GM19395 (cell line): Measurements from ENCODE around the gene PTK6.

Experiments used
- ATAC-seq: cut with Tn5 transposase; IDR thresholded peaks from one replicate; pipeline ENCODE4 v1.9.1; 2021; ENCODE audit warnings: mild to moderate bottlenecking, moderate library complexity; ENCODE audit not compliant: unreplicated experiment

Gene PTK6

DNA sequence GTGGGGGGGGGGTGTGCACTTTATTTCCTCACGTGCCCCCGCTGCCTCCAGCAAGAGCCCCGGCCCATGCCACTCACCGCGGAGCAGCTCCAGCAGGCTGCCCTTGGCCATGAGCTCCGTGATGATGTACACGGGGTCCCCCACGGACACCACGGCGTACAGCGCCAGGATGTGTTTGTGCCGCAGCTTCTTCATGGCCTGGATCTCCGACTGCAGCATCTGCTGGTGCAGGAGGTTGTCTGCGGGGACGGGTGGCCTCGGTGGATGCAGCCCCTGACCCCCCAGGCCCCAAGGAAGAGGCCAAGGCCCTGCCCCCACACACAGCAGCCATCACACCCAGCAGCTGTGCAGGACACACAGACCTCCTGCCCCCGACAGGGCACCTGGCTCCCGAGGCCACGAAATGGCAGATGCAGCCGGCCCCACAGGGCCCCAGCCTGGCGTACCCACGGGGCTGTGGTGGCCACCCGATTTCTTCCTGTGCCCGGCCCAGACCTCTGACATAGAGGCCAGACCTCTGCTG is 4.7 kb downstream of the PTK6 start:
- ATAC-seq: no peak

DNA sequence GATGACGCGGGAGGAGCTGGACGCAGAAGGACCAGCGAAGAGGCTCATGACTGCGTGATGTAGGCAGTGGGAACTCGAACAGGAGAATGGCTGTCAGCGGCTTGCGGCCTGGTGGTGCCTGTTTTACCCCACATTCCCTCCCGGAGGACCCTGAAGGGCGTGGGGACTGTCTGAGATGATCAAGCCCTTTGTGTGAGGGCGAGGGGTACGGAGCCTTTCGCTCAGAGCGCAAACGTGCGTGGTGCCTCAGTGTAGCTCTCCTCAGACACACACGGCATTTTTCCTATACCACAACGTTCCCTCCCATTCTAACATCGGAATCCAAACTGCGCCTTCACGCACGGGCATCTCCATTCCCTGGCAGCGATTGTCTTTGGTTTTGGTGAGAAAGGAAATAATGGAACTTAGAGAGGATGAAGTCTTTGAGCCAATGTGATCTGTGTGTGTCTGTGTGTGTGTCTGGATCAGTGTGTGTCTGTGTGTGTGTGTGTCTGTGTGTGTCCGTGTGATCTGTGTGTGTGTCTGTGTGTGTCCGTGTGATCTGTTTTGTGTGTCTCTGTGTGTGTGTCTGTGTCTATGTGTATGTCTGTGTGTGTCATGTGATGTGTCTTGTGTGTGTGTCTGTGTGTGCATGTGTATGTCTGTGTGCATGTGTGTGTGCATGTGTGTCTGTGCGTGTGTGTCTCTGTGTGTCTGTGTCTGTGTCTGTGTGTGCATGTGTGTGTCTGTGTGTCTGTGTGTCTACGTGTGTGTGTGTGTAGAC is 5.3 kb downstream of the PTK6 start:
- ATAC-seq: no peak

DNA sequence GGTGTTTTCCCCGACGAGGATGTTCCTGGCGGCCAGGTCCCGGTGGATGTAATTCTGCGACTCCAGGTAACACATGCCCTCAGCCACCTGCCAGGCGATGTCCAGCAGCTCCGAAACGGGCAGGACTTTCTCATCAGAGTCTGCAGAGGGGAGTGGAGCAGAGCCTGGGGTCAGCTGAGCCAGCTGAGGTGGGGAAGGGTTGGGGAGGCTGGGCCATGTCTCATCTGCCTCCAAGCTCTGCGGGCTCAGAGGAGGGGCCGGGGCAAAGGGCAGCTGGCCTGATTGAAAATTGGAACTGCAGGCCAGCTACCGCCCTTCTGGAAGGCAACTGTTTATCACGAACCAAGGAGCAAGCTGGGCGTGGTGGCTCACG is 6.4 kb downstream of the PTK6 start:
- no peak for ATAC-seq

DNA sequence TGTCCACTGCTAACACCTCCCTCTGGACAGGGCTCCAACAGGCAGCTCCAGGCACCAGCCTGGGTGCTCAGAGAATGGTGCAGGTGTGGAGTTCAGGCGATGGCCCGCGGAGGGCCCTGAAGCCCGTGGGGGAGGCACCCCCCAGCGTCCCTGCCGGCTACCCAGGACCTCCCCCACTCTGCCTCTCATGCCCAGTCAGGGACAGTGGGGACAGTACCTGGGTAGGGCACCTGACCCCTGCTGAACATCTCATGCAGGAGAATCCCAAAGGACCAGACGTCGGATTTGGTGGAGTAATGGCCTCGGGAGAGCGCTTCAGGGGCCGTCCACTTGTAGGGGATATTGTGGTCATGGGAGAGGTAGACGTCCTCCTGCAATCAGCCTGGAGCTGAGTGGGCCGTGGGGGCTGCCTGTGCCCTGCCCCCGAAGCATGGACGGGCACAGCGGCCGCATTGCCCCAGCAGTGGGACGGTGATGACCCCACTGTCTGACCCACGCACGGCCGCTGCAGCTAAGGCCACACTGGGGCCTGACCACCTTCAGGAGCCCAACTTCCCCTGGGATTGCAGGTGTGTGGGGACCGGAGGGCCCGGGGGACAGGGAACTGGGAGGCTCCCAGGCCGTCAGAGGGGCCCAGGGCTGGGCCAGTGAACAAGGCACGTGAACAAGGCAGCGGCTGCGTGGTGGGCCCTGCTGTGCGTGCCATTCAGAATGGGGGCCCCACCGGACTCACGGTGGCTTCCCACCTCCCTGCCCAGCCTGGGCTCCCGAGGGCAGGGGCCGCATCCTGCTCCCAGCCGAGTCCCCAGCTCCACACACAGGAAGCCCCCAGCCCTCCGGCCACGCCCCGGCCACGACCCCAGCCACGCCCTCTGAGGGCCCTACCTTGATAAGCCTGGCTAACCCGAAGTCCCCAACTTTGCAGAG is 7.1 kb downstream of the PTK6 start:
- ATAC-seq: no peak

DNA sequence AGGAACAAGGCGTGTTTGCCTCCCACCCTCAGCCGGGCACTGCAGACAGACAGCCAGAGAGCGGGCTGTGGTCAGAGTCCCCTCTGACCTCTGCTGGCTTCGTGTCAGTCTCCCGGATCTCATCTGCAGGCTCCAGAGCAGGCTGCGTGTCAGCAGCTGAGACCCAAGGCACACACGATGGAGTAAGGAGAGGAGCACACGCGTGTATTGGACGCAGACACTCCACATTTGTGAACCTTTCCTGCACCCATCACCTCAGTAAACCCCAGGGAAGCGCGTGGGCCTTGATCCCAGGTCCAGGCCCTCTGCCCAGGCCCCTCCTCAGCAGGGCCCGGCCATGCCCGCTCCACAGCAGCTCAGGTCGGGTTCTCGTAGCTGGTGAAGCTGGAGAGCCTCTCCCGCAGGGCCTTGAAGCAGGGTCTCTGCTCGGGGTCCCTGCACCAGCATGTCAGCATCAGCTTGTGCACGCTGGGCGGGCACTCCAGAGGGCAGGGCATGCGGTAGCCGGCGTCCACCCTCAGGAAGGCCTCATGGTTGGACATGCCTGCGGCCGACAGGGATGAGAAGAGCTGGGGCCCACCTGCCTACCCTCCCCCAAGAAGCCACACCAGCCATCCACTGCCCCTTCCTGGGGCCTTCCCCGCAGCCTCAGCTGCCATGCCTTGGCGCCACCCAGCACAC is 7.9 kb downstream of the PTK6 start:
- no peak for ATAC-seq

DNA sequence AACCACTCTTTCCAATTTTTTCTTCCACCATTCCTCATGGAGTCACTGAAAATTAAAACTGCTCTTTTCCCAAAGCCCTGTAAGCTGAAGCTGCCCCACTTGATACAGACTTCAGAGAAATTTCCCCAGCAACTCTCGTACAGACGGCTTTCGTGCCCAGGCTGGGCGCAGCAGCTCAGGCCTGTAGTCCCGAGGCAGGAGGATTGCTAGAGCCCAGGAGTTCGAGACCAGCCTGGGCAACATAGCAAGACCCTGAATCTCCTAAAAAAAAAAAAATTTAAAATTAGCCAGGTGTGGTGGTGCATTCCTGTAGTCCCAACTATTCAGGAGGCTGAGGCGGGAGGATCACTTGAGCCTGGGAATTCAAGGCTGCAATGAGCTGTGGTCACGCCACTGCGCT is 10.0 kb downstream of the PTK6 start:
- no peak for ATAC-seq

DNA sequence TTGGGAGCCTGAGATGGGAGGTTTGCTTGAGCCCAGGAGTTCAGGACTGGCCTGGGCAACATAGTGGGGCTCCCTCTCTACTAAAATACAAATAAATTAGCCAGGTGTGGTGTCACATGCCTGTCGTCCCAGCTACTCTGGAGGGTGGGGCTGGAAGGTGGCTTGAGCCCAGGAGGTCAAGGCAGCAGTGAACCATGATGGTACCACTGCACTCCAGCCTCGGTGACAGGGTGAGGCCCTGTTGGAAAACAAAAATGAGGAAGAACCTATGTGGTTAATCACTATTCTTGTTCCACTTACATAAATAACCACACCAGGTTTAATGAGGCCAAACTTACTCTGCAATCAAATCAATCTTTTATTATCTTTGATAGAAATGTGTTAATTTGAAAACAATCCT is 11.2 kb downstream of the PTK6 start:
- no peak for ATAC-seq

DNA sequence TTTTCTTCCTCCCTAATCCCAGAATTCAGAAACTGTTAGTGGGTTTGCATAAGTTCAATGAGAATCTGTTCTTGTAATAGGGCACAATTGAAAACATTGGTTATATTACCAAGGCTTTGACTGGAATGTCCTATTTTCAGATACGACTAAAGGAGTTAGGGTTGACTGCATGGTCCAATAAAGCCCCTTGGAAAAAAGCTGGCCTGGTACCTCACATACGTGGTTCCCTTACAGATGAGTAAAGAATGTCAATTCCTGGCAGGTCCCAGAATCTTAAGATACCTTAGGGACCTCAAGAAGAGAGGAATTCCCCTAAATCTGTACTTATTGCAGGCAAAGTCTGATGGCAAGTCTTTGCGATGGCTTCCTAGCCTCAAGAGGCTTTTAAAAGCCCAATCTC is 12.0 kb downstream of the PTK6 start:
- ATAC-seq: no peak

DNA sequence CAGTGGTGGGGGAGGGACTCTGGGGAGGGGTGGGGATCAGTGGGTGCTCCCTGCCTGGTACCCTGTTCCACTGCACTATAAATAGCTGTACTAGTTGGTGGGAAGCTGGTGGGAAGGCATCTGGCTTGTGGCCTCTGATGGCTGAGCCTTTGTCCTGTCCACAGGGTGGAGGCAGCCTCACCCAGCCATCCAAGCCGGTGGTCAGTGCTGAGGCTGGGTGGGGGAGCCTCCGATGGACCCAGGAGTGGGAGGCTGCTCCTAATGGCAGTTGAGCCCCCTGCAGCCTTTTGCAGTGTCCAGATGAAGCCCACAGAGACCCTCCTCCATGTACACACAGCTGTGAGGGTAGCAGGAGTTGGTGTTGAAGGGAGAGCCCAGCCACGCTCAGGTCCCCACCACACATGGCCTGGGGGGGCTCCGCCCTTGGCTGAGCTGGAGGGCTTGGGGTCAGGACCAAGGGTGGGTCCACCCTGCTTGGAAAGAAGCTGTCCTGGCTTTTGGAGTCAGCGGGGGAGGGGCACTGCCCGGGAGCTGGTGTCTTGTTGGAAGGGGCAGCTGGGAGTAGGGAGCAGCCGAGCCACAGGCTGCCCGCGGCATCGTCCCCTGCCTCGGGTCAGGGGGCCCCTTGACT is 14.1 kb downstream of the PTK6 start:
- ATAC-seq: no peak

DNA sequence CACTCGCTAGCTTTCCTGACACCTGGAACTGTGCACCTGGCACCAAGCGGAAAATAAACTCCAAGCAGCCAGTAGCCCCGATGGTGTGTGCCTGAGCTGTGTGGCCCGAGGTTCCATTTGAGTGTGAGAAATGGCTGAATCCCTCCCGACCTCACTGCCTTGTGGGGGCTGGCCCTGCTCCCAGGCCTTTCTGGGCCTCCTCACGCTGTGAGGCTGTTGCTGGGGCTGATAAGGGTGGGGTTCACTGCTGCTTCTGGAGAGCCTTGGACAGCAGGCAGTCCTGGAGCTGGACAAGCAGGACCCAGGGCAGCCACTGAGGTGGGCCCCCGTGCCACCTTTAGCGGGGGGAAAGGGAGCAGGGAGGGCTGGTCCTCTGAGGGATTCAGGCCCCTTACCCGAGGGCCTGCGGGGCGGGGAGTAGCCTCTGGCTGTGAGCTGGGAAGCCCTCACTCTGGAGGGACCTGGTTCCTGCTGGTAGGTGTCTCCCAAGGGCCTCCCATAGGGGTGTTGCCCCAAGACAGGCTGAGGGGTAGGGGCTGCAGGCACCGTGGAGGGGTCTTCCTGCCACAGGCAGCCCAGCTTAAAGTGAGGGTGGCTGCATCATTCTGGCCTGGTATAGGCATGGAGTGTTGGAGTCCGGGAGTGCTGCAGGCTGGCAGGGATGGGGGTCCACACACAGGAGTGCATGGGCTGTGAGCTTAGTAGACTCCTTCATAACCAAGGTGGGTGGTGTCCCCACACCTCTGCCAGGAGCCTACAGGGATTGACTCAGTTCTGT is 14.9 kb downstream of the PTK6 start:
- no peak for ATAC-seq

DNA sequence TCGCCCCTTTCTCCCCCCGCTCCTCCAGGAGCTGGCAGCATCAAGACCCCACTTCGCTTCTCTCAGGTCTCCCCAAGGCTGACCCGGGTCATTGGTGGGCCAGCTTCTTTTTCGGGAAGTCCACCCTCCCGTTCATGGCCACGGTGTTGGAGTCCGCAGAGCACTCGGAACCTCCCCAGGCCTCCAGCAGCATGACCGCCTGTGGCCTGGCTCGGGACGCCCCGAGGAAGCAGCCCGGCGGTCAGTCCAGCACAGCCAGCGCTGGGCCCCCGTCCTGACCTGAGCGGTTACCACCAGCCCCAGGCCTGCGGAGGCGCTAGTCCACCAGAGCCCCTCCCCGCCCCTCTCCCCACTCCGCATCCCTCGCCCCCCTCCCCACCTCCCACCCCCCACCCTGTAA is 15.6 kb downstream of the PTK6 start:
- no peak for ATAC-seq

DNA sequence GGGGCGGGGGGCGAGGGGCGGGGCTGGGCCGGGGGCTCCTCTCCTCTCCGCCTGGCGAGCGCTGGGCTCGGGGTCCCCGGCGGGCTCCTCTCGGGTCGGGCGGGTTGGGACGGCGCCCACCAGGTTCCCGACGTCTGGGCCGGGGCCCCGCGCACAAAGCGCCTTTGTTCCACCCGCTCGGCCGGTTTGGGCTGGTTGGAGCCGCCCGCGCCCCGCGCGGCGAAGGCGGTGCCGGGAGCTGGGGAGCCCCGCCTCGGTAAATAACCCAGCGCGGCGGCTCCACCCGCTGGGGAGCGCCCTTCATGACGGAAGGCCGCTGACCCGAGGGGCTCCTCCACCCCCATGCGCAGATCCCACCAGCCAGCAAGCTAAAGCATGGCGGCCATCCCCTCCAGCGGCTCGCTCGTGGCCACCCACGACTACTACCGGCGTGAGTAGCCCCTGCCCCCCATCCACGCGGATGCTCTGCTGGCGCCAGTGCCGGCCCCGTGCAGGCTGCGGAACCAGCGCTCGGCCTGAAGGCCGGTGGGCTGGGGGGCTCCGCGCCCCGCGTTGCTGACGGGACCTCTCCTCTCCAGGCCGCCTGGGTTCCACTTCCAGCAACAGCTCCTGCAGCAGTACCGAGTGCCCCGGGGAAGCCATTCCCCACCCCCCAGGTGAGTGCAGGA is 16.1 kb downstream of the PTK6 start:
- ATAC-seq: peak; percentile 54

DNA sequence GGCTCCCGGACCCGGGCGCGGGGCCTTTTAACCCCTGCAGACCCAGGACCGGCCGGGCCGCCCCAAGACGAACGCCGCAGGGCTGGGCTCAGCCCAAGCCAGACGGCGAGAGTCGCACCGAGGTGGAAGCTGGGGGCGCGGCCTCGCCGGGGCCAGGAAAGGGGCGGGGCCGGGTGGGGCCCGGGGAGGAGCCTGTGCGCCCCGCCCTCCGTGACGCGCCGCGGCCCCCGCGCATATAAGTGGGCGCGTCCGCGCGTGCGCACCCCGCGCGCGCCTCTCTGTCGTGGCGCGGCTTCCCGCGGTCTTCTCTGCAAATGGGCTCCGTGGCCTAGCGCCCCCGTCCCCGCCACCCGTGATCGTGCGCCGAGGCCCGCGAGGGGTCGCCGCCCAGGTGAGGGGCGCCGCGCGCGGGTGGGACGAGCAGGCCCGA is 16.7 kb downstream of the PTK6 start, which contains the start of gene PPDPF:
TSS of gene PPDPF (plus strand) at position 262 of the 430 bp plus-strand sequence. CDS start 544 bp downstream, outside the sequence.
- ATAC-seq: peak; percentile 76

DNA sequence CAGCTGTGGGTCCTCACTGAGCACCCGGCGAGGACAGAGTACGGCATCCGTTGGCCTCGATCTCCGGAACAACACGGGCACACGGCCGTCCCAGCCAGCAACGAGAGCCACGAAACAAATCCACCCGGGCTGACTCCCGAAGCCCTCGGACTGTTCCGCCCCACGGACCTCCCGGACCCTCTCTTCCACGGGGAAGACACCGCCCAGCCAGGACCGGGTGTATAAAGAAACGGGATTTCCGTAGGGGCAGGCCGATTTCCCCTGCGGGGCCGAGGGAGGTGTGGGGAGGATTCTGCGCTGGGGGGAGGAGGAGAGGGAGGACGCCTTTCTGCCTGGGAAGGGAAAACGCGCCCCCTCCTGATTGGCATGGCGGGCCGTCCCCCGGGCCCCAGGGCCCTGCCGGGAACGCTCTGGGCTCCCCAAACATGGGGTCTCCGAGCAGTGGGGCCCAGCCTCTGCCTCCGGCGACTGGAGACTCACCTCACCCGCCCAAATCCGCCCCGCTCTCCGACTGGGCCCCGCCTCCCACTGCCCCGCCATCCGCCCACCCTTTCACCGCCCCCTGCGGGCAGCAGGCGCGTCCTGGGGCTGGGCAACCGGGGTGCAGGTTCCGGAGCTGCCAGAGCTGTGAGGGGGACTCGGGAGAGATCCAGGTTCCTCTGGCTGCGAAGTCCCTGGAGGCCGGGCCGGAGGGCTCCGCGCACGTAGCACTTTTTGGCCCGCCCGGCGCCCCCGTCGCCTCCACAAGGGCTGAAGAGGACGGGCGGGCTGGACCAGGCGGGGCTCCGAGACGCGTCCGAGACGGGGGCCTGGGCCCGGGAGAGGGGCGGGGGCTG is 17.3 kb downstream of the PTK6 start:
- peak; percentile 49 for ATAC-seq

DNA sequence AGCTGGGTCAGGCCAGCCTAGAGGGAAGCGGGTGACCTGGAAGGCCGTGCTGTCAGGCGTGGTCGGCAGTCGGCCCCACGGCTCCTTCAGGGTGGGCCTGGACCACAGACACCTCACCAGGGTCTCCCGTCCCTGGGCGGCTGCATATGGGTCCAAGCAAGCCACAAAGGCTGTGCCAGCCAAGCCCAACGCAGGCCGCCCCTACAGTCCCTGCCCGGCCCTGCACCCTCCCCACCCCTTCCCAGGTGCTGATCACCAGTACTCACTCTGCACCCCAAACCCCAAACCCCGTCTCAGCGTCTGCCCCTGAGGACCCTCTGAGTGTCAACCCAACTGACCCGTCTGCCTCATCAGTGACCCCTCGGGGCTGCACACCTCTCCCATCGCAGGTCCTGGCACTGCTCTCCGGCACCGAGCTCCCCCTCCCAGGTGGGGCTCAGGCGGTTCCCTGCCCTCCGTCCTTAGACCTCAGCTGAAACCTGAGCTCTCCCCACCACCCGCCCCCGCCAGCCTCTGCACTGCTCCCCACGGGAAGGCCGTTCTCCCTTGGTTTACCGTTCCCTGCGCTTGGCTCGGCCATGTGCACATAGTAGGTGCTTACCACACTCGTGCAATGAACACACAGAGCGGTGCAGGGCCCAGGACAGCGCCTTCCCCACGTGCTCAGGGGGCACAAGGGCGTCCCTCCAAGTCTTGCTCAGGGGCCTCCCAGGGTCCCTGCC is 18.1 kb downstream of the PTK6 start:
- no peak for ATAC-seq

DNA sequence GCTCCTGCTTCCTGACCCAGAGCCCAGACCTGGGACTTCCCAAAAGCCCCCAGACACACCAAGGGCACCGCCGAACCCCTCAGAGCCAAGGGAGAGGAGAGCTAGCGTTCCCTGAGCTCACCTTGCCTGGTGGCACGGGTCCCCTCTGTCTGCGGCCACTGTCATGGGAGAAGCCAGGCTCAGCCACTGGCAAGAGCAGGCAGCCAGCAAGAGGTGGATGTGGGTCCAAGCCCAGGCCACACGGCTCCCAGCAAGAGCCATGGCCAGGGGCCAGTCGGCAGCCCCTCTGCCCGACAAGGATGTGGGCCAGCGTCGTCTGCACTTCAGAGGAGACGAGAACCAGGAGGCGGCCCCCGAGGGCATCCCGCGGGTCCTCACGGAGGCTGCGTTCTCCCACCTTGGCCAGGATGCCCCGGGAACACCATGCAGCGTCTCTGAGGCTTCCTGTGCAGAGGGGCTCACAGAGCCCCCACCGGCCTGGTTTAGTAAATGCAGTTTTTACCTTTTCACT is 18.8 kb downstream of the PTK6 start:
- ATAC-seq: no peak
